ENCODE measurements around the gene ANKRD22.

Gene ANKRD22

DNA sequence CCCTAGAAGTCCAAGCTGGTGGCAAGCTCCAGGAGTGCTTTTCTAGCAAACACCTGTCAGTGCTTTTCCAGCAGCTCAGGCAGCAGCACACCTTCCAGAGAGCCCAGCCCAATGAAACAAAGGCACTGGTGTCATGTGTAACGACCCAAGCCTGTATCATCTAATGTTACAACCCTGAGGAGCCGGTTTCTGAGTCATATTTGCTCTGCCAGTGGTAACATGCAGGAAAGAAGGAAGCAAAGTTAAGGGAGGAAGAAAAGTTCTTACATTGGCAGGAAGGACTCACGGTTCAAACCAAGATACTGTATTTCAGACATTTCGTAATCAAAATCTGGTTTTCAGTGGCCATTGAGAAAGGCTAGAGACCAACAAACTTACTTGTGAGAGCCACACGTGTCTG lies at the start of gene ANKRD22:
Gene ANKRD22 (minus strand): TSS at position 139 of the 400 bp plus-strand sequence. CDS start 237 bp downstream, outside the sequence.
- peak; percentile 21 for DNase-seq (ENCODE audit: low spot score)

DNA sequence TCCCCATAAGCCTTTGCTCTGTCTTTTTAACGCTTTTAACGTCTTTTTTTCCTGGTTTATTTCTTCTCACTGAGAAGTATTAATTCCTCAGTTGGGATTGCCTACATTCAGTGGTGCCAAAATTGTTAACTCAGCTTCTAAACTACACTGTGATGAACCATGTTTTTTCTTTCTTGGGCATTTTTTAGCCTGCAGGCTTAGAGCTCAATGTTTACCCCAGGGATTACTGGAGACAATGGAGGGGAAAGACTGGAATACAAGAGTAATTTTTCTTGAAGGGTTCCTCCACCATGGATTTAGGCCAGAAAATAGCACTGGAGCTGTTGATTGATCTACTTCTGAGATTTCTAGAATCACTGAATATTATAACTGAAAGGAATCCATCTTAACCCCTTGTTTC lies 48.2 kb upstream of the ANKRD22 start:
- DNase-seq (ENCODE audit: low spot score), result no peak

GRCh38 chr10:88898727-88899126 lies 47.1 kb upstream of the ANKRD22 start:
- DNase-seq (ENCODE audit: low spot score), result no peak

- DNase-seq (ENCODE audit: low spot score), result peak; percentile 41
These were observed 45.6 kb upstream of the ANKRD22 start for GRCh38 chr10:88896994-88897853.

DNA sequence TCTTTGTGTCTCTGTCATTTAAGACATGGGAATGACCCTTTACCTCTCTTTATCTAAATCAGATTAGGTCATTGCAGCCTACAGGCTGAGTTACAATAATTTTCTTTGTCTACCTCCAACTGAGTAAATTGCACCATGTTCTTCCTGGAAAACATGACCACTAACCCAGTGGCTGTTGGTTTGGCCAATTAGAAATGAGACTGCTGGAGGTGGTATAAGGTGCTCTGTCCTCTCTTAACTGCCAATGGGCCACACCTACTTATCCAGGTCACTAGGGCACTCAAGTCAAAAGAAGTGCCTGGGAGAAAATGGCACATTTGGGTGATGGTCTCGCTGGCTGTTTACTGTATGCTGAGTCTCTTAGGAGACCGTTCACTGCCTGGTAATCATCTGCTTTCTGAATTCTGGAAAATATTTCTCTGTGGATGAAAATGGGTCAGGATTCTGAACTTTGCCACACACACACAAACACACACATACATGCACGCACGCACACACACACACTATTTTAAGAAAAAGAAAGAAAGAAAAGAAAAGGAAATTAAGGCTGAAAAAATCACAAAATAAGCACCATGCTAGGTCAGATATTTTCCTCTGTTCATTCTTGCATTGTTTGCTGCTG lies 44.8 kb upstream of the ANKRD22 start:
- peak; percentile 11 for DNase-seq (ENCODE audit: low spot score)

- DNase-seq (ENCODE audit: low spot score), result no peak
These were observed 43.6 kb upstream of the ANKRD22 start for GRCh38 chr10:88895250-88895649.

DNA sequence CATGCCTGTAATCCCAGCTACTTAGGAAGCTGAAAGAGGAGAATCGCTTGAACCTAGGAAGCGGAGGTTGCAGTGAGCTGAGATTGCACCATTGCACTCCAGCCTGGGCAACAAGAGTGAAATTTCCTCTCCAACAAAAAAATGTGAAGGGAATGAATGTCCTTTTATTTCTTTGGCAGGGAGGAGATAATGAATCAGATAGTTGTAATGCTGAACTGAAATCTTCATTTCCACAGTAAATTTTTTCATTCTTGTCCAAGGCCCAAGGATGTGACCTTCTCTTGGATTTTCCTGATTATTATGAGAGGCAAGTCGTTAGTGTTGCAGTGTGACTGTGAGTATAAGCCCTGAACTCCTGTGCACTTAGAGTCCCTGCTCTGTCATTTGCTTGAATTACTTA lies 42.0 kb upstream of the ANKRD22 start:
- peak; percentile 51 for DNase-seq (ENCODE audit: low spot score)

- peak; percentile 52 for DNase-seq (ENCODE audit: low spot score)
These were observed 40.8 kb upstream of the ANKRD22 start for GRCh38 chr10:88892222-88892967.

DNA sequence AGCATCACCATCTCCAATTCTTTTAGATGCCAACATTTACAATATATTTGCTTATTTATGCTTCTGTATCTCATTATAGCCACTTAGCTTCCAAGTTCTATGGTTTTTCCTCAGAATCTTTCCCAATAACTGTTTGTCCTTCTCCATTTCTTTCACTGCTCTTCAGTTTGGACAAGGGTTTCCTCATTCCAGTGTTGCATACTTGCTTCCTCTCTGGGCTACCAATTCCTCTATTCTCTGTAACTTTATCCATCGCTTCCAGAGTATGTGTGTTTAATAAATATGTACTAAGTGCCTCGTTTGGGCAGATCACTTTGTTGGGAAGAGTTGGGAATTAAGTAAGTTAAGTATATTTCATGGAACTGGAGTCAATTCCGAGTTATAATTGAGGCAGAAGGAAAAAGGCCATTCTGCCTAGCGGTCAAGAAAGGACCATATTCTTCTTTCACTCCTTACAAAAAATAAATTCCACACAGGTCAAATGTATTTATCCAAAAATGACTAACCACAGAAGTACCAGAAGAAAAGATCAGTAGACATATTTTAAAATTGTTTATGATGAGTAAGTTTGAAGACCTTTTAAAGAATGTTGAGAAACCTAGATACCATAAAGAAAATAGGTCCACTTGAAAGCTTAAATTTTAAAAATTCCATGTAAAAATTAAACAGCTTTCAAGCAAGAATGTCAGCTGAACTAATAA lies 39.2 kb upstream of the ANKRD22 start:
- DNase-seq (ENCODE audit: low spot score), result no peak

DNA sequence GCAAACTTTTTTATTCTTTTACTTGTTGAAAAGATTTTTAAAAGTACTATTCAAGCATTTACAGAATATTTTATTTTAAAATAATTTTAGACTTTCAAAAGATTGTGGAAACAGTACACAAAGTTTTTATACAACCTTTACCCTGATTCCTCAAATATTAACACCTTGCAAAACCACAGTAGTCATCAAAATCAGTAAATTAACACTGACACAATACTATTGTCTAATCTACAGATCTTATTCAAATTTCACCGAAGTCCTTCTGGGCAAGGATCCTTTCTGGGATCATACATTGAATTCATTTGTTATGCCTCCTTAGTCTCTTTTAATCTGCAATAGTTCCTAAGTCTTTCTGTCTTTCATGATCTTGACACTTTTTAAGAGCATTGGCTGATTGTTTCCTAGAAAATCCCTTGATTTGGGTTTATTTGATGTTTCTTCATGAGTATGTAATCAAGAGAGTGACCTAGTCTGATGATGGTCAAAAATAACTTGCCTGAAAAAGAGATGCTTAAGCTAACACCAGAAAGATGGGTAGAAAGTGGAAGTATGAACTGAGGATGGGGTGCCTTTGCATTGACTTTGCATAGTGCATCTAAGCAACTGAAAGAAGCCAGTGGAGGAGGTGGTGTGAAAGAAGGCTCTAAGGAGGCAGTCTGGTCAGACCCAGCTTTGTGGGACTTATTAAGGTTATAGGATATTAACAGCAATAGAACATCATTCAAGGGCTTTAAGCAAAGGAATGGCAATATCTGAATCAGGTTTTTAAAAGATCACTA lies 38.1 kb upstream of the ANKRD22 start:
- no peak for DNase-seq (ENCODE audit: low spot score)

DNA sequence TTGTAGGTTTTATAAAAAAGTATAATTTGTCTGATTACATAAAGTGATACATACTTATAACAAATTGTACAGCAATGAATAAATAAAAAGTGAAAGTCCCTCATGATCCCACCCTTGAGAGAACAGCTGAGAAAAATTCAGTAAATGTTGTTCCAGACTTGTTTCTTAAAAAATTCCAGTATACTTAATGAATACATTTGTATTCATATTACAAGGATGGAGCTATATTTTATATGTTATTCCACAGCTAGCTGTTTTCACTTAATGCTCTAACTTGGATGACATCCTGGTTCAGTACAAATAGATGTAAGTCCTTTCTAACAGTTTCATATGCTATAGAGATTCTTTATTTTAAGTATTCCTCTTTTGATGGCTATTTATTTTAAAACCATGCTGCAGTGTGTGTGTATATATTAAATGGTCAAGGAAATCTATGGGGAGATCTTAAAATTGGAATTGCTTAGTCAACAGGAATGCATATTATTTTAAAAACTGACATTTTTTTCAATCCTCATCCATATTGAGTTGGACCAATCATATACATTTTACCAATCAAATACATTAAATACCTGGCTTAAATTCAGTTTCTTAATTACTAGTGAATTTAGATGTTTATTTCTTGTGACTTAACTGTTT lies 37.3 kb upstream of the ANKRD22 start:
- DNase-seq (ENCODE audit: low spot score), result no peak

DNA sequence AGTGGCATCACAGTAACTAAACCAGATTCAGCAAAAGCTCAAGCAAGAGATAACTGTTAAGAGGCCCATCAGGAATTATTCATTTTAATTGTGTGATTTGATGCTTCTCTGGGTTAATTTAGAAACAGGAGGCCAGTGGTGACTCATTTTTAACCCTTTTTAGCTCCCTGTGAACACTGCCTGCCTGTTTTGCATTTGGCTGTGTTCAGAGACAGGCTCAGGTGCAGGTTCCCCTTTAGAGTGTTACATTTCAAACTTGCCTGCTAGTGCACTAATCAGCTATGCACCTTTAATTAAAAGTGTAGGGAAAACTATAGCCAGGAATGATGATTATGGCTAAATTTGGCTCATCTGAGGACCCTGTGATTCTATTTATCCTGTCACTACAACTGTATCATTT lies 34.9 kb upstream of the ANKRD22 start:
- DNase-seq (ENCODE audit: low spot score), result no peak

DNA sequence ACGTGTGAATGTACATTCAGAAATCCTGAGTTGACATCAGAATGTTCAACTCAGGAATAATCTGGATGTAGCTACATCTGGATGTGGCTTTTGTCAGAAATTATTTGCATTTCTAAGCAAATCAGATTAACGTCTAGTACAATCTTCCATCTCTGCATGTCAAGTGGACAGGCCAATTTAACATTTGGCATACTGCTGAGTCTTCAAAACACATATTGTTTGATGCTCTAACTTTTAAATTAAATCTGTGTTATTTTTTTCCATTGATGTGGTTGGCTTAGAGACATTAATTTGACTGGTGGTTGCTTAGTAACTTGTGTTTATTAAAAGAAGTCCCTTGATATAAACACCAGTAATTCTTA lies 31.8 kb upstream of the ANKRD22 start:
- DNase-seq (ENCODE audit: low spot score), result no peak

DNA sequence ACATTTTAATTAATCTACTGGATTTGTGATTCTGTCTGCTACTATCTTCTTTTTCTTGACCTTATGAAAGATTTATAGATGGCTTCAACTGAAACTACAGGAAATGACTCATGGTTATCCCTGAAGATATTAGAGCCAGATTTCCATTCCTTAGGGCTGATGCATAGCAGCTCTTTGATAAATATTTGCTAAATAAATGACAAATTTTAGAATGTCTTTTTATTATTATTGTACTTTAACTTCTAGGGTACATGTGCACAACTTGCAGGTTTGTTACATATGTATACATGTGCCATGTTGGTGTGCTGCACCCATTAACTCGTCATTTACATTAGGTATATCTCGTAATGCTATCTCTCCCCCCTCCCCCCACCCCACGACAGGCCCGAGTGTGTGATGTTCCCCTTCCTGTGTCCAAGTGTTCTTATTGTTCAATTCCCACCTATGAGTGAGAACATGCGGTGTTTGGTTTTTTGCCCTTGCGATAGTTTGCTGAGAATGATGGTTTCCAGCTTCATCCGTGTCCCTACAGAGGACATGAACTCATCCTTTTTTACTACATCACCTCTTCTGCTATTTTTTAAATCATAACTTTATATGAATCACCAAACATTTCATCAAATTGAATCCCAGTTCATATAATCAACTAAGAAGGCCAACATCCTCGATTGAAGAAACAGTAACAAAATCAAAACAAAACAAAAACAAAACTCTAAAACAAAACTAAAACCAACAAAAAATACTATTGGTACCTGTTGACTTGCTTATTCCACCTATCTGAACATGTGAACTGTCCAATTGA lies 31.2 kb upstream of the ANKRD22 start:
- DNase-seq (ENCODE audit: low spot score), result peak; percentile 45

DNA sequence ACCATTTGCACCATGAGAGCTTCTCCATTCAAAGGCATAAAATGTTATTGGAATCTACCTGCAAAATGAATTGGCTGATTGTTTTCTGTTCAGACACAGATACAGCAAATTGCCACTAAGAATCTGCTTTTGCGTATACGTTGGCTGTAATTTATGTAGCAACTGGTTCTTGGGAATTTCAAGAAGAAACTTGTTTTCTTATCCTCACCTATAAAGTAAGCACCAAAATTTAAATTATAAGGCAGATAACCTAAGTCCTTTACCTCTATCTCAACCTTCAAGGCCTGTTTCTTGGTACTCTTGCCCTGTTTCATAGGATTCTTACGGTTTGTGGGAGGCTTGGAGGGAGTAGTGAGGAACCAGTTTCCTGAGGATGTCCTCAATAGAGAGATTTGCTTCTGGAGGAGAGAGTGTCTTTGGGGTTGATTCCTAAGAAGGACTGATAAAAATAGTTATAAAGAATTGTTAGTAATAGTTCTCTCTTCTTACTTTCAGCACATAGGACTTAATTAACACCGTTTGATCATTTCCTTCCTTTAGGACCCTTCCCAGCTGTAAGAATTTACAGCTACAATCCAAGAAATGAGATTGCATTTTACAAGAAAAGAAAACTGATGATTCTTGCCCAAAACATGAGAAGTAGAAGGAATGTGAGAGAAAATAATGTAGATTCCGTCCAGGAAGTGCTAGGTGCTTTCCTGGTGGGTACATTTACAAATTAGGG lies 30.4 kb upstream of the ANKRD22 start:
- DNase-seq (ENCODE audit: low spot score), result no peak

DNA sequence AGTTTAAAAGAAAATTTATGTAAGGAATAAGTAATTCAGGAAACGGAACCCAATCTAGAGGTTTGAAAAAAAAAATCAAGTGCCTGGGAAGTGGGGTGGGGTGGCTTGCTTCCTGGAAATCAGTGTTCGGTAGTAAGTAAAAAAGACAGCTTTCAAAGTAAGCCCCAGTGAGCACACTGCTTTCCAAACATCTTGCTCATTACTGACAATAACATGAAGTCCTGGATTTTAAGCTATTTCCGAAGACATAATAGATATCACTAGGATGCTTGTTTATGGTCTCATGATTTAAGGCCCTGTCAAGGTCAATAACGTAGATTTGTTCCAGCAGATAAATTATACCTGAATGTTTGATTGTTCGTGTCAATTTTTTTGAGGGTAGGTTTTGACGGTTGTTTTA lies 29.7 kb upstream of the ANKRD22 start:
- DNase-seq (ENCODE audit: low spot score), result no peak

- peak; percentile 90 for DNase-seq (ENCODE audit: low spot score)
These were observed 28.8 kb upstream of the ANKRD22 start for GRCh38 chr10:88880282-88881076.

GRCh38 chr10:88879534-88880281 lies 28.1 kb upstream of the ANKRD22 start, which contains the start of gene STAMBPL1:
TSS of gene STAMBPL1 (plus strand) at chr10:88880245. CDS start at chr10:88901709, 21,464 bp downstream.
- peak; percentile 7 for DNase-seq (ENCODE audit: low spot score)

Measured in AG20443 (cell line).